Skeletal muscle satellite cell (primary cell): ENCODE data around the gene TMC8.
A peak's percentile ranks its signal among the peaks of the same experiment; 100 is the strongest.
"Not testable (repeated sequence)": the region's sequence is repeated elsewhere in the genome, so short reads cannot be mapped to it uniquely, and the experiment has no call there.

Experiments
- H3K27me3 ChIP-seq: 2 replicates; pipeline ENCODE4 v1.7.0; 2013; ENCODE audit warnings: low read length; ENCODE audit not compliant: control insufficient read depth, insufficient read depth
- H3K36me3 ChIP-seq: 2 replicates; pipeline ENCODE4 v1.7.0; 2013; ENCODE audit warnings: mild to moderate bottlenecking, control low read depth, low read length; ENCODE audit not compliant: insufficient read depth
- H3K4me1 ChIP-seq: 2 replicates; pipeline ENCODE4 v1.7.0; 2013; ENCODE audit warnings: low read length; ENCODE audit not compliant: control insufficient read depth, insufficient read depth
- H3K4me2 ChIP-seq: 2 replicates; pipeline ENCODE4 v1.7.0; 2013; ENCODE audit warnings: mild to moderate bottlenecking, low read length
- H3K4me3 ChIP-seq: 2 replicates; pipeline ENCODE4 v1.7.0; 2013; ENCODE audit warnings: low read length
- H3K9ac ChIP-seq: 2 replicates; pipeline ENCODE4 v1.7.0; 2013; ENCODE audit warnings: mild to moderate bottlenecking, low read depth, low read length, moderate library complexity
- H3K9me3 ChIP-seq: replicated peaks from 2 replicates; pipeline ENCODE4 v1.7.0; 2013; ENCODE audit warnings: mild to moderate bottlenecking, control low read depth, low read length

Gene TMC8

DNA sequence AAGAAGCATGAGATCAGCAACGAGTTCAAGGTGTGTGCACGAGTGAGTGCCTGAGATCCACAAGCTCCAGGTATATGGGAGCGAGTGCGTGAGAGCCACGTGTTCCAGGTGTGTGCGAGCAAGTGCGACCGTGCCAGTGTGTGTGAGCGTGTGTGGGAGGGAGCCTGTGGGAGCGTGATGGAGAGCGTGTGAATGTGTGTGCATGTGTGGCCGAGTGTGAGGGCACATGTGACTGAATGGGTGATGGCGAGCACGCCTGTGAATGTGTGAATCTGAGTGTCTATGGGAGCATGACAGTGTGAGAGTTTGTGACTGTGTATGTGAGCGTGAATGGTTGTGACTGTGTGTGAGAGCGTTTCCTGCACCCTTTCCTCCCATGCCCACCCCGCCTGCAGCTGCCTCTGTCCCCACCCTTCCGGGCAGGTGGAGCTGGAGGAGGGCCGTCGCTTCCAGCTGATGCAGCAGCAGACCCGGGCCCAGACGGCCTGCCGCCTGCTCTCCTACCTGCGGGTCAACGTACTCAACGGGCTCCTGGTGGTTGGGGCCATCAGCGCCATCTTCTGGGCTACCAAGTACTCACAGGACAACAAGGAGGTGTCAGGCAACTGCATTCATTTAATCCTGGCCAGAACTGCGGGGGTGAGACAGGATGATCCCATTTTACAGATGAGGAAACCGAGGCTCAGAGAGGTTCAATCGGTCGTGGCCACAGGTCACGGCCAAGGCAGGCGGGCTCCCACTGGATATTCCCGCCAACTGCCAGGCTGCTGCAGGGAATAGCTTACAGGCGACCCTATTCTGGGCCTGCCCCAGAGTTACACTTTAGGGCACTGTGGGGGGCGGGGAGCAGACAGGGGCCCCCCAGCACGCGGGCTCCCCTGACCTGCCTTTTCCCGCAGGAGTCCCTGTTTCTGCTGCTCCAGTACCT is 3.7 kb downstream of the TMC8 start:
- H3K4me1 ChIP-seq: peaks cover 7% of the 10 kb centered on the region
- H3K27me3 ChIP-seq: peaks cover 53% of the 10 kb centered on the region
- H3K4me3 ChIP-seq: no peak overlapping the region
- no peaks in the 10 kb centered on the region for H3K9me3 ChIP-seq
- H3K9ac ChIP-seq: no peak overlapping the region
- H3K36me3 ChIP-seq: no peaks in the 10 kb centered on the region
- H3K4me2 ChIP-seq: no peak overlapping the region

DNA sequence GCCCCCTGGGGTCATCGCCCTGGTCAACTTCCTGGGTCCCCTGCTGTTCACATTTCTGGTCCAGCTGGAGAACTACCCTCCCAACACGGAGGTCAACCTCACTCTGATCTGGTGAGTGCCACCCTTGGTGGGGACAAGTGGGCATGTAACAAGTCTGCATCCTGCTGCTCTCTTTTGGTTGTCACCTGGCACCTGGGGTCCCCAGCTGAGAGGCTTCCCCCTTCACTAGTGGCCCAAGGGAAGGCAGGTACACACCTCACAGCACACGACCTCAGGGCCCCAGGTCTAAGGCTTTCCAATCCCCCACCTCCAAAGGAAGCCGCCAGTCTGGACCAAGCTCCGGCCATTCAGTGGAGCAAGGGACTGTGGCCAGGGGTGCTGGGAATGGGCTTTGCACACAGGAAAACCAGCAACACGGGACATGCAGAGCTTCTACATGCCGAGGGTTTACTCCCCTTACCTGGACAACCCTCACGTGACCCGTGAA is 4.4 kb downstream of the TMC8 start:
- Histone ChIP-seq H3K27me3 (peaks cover 46% of the 10 kb centered on the region), H3K4me2 (no peak overlapping the region), H3K36me3 (no peaks in the 10 kb centered on the region), H3K9me3 (no peaks in the 10 kb centered on the region), H3K4me1 (peaks cover 7% of the 10 kb centered on the region), H3K4me3 (no peak overlapping the region), H3K9ac (no peak overlapping the region)

DNA sequence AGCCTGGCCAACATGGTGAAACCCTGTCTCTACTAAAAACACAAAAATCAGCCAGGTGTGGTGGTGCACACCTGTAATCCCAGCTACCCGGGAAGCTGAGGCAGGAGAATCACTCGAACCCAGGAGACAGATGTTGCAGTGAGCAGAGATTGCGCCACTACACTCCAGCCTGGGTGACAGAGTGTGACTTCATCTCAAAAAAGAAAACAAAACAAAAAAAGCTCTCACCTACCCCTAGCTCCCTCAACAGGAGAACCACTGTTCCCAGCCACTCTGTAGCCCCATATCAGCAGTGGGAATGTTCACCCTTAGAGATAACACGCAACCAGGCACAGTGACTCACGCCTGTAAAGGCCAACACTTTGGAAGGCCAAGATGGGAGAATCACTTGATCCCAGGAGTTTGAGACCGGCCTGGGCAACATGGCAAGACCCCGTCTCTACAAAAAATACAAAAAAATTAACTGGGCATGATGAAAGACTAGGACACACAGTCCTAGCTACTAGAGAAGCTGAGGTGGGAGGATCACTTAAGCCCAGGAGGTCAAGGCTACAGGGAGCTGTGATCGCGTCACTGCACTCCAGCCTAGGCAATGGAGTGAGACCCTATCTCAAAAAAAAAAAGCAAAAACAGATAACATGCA is 5.4 kb downstream of the TMC8 start:
- Histone ChIP-seq H3K9me3 (no peaks in the 10 kb centered on the region), H3K4me3 (no peak overlapping the region), H3K9ac (no peak overlapping the region), H3K36me3 (no peaks in the 10 kb centered on the region), H3K4me1 (peaks cover 7% of the 10 kb centered on the region), H3K27me3 (peaks cover 40% of the 10 kb centered on the region), H3K4me2 (no peak overlapping the region)

DNA sequence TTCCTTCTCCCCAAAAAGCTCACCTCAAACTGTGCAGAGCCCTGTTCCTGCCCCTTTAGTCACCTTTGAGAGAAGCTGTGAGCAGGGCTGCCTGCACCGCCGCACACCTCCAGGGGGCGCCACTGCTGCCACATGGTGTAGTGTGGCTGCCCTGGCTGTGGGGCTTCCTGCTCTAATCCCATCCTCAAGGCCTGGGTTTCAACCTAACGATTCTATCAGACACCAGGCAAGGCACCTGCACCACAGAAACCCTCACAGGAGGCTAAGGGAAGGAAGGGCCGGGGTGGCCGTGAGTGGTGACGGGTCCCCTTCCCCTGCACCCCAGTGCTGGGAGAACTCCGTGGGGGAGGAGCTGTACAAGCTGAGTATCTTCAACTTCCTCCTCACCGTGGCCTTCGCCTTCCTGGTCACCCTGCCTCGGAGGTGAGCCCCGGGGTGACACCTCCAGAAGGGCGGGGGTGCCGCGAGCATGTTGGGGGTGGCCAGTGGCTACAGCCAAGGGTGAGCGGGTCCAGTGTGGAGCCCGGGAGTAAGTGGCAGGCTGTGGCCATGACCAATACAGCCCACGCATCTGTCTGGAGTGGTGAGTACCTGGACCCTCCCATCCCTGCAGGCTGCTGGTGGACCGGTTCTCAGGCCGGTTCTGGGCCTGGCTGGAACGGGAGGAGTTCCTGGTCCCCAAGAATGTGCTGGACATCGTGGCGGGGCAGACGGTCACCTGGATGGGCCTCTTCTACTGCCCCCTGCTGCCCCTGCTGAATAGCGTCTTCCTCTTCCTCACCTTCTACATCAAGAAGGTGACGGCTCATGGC is 7.0 kb downstream of the TMC8 start:
- Histone ChIP-seq H3K9me3 (no peaks in the 10 kb centered on the region), H3K9ac (no peak overlapping the region), H3K36me3 (no peaks in the 10 kb centered on the region), H3K27me3 (peaks cover 34% of the 10 kb centered on the region), H3K4me3 (no peak overlapping the region), H3K4me2 (no peak overlapping the region), H3K4me1 (no peaks in the 10 kb centered on the region)

DNA sequence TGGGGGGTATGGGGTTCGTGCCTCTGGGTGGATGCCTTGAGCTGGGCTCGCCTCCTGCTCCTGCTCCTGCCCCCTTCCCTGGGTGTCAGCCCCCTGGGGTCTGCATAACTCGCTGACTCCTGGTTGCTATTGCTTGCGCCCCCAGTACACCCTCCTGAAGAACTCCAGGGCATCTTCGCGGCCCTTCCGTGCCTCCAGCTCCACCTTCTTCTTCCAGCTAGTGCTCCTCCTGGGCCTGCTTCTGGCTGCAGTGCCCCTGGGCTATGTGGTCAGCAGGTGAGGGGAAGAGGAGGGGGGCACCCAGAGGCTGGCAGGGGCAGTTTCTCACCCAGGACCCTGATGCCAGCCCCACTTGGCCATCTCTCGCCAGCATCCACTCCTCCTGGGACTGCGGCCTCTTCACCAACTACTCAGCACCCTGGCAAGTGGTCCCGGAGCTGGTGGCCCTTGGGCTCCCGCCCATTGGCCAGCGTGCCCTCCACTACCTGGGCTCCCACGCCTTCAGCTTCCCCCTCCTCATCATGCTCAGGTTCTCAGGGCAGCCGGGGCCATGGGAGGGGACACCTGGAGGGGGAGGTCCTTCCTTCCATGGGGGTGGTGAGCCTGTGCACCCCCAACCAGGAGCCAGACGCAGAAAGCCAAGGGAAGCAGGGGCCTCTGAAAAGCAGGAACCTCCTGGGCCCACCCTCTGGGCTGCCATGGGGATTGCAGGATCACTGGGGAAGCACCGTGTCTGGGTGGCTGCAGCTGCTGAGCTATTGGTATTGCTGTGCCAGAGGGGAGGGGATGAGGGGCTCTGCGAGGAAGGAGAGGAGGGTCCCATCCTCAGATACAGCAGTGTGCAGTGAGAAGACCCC is 7.9 kb downstream of the TMC8 start:
- Histone ChIP-seq H3K4me3 (no peak overlapping the region), H3K27me3 (peaks cover 28% of the 10 kb centered on the region), H3K4me1 (no peaks in the 10 kb centered on the region), H3K4me2 (no peak overlapping the region), H3K36me3 (no peaks in the 10 kb centered on the region), H3K9me3 (no peaks in the 10 kb centered on the region), H3K9ac (no peak overlapping the region)

DNA sequence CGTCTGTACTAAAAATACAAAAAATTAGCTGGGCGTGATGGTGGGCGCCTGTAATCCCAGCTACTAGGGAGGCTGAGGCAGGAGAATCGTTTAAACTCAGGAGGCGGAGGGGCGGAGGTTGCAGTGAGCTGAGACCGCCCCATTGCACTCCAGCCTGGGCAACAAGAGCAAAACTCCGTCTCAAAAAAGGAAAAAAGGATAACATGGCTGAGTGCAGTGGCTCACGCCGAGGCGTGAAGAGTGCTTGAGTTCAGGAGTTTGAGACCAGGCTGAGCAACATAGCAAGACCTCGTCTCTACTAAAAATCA is 9.2 kb downstream of the TMC8 start:
- H3K36me3 ChIP-seq, H3K4me1 ChIP-seq: not testable (repeated sequence)

DNA sequence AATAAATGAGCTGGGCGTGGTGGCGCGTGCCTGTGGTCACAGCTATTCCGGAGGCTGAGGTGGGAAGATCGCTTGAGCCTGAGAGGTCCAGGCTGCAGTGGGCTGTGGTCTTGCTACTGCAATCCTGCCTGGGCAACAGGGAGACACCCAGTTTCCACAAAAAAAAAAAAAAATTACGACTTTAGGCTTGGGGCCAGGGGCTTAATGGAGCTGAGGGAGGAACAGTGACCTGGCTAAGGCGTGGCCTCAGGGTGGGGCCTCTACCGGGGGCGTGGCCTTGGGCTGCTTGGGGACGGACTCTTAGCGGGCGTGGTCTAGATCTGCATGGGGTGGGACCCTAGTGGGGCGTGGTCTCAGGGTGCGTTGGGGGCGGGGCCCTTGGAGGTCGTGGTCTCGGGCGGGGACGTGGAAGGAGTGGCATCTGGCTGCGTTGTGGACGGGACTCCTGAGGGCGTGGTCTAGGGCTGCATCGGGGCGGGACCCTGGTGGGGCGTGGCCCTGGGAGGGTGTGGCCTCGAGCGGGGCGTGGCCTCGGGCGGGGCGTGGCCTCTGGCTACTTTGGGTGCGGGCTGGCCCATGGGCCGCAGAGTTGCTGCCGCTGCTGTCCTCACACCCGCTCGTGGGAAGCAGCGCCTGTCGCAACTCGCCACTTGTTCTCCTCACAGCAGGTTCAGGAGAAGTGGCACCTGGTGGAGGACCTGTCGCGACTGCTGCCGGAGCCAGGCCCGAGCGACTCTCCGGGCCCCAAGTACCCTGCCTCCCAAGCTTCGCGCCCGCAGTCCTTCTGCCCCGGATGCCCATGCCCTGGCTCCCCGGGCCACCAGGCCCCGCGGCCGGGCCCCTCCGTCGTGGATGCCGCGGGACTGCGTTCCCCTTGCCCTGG is 9.8 kb downstream of the TMC8 start:
- Histone ChIP-seq H3K27me3 (peaks cover 19% of the 10 kb centered on the region), H3K9ac (no peak overlapping the region), H3K4me1 (peaks cover 8% of the 10 kb centered on the region), H3K9me3 (no peaks in the 10 kb centered on the region), H3K36me3 (no peaks in the 10 kb centered on the region), H3K4me3 (no peak overlapping the region), H3K4me2 (peak overlapping the region; percentile 28)

More for the DNA sequence above, 9.2 kb downstream of the TMC8 start:
- not testable (repeated sequence) for H3K4me2 ChIP-seq, H3K4me3 ChIP-seq, H3K9ac ChIP-seq, H3K9me3 ChIP-seq
- peaks cover 17% of the 10 kb centered on the region for H3K27me3 ChIP-seq

DNA sequence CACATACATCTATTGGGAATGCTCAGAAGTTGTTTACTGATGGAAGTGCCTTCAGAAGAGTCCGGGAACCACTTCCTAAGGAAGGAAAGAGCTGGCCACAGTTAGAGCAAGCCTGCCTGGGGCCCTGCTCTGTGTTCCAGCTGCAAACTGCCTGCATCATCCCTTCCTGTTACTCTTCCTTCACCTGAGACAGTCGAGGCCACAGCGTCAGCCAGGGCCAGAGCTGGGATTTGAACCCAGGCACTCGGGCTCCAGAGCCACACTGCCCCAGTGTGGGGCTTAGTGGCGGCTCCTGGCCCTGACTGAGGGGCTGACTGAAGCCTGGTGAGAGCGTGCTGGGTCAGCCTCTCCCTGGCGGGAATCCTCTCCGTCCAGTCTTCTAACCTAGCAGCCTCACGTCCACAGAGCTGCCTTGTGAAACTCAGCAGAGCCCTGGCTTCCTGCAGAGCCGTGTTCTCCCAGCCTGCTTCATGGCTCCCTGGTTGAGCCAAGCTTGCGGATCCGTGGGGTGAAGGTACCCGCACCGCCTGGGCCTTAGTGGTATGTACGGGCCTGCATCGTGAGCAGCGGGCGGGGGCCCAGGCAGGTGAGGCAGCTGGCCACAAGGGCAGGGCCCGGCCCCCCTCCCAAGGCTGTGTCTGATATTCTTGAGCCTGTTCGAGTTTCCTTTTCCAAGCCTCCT is 11.0 kb downstream of the TMC8 start:
- Histone ChIP-seq H3K27me3 (peaks cover 13% of the 10 kb centered on the region), H3K4me1 (peaks cover 8% of the 10 kb centered on the region), H3K9ac (no peak overlapping the region), H3K9me3 (no peaks in the 10 kb centered on the region), H3K4me3 (no peak overlapping the region), H3K4me2 (no peak overlapping the region), H3K36me3 (no peaks in the 10 kb centered on the region)

DNA sequence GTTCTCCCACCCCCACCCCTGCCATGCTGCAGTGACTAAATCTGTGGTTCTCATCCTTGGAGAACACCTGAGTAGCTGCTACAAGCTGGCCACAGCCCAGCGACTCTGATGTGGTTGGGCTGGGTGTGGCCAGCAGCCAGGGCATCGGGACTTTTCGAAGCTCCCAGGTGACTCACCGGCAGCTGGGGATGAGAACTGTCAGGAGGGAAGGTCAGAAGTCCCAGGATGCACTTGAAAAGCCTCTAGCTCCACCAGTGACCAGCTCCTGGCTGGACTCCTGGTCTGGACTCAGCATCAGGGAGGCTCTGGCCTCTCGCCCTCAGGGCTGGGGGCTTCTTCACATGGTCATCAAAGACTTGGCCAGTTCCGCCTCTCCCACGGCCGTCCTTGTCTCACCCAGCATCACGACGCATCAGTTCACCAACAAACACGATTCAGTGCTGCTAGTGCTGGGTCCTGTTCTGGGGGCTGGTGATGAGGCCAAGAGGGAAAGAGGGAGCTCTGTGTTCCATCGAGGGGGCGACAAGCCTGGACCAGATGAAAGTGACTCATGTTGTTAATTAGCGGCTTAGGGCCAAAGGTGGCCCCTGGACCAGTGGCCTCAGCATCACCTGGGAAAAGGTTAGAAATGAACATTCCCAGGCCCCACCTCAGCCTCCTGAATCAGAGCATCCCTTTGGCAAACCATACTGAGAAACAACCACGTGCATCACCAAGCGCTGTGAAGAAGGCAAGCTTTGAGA is 11.7 kb downstream of the TMC8 start:
- Histone ChIP-seq H3K27me3 (peaks cover 13% of the 10 kb centered on the region), H3K9me3 (no peaks in the 10 kb centered on the region), H3K4me3 (no peak overlapping the region), H3K4me1 (peaks cover 8% of the 10 kb centered on the region), H3K9ac (no peak overlapping the region), H3K4me2 (no peak overlapping the region), H3K36me3 (no peaks in the 10 kb centered on the region)
